ENCODE results near the gene TRERF1. TPM values are rescaled to one million over a fixed set of nuclear protein-coding genes. Genes with fewer than 3 reads are reported as not detected.

TRERF1 gene
- total and polyA plus RNA-seq, 2 experiments from 2014 or later, result 11.2 to 20.6 TPM

- DNase-seq (ENCODE audit: low spot score) (no peak), ATAC-seq (no peak)
- H3K4me3 ChIP-seq, result no peak overlapping the region
- no peak overlapping the region for H3K27ac Mint-ChIP-seq
- peaks cover 4% of the 10 kb centered on the region for H3K27me3 Mint-ChIP-seq (ENCODE audit: insufficient read depth, low read depth, poor library complexity)
- peaks cover 56% of the 10 kb centered on the region for H3K79me2 ChIP-seq (replicated peaks; ENCODE audit: insufficient read depth)
- H3K4me1 ChIP-seq (ENCODE audit: insufficient read depth), result peaks cover 33% of the 10 kb centered on the region
- no peaks in the 10 kb centered on the region for H3K9me2 ChIP-seq (ENCODE audit: insufficient read depth)
- H3K4me2 ChIP-seq, result no peak overlapping the region
- H3F3A ChIP-seq (replicated peaks; ENCODE audit: low read depth), result no peaks in the 10 kb centered on the region
- no peak overlapping the region for H3K4me3 Mint-ChIP-seq
- peaks cover 27% of the 10 kb centered on the region for H3K36me3 Mint-ChIP-seq (ENCODE audit: low read depth)
- peaks cover 36% of the 10 kb centered on the region for H3K4me1 Mint-ChIP-seq
- no peaks in the 10 kb centered on the region for H3K9me3 Mint-ChIP-seq
- H4K20me1 ChIP-seq (replicated peaks; ENCODE audit: insufficient read depth), result peaks cover 13% of the 10 kb centered on the region; the same call in 1 of the 2 replicates
- no peaks in the 10 kb centered on the region for H3K27me3 ChIP-seq (ENCODE audit: insufficient read depth)
- no peak overlapping the region for H3K27ac ChIP-seq (ENCODE audit: low read depth)
- no peak overlapping the region for H2AFZ ChIP-seq
- TF ChIP-seq POLR2AphosphoS5 (IDR thresholded peaks at IDR 0.05; ENCODE audit: low read depth) (no peak), ZNF114 (CRISPR knock-in tag; IDR thresholded peaks at IDR 0.05) (no peak), ETS1 (IDR thresholded peaks at IDR 0.05) (no peak), NANOG (IDR thresholded peaks at IDR 0.05; ENCODE audit: borderline replicate concordance) (no peak), ZNF462 (CRISPR knock-in tag; IDR thresholded peaks at IDR 0.05) (no peak), REST (IDR thresholded peaks at IDR 0.05; ENCODE audit: unreplicated experiment) (no peak), JUNB (IDR thresholded peaks at IDR 0.05; ENCODE audit: unreplicated experiment) (no peak), CTCF (conservative IDR thresholded peaks at IDR 0.05; ENCODE audit: low read depth in 2 of 2) (no peak), EZH2phosphoT487 (IDR thresholded peaks at IDR 0.05; ENCODE audit: unreplicated experiment) (no peak), ZNF331 (CRISPR knock-in tag; IDR thresholded peaks at IDR 0.05; ENCODE audit: low read depth) (no peak), STAT1 (IDR thresholded peaks at IDR 0.05; ENCODE audit: unreplicated experiment) (no peak), EZH2 (IDR thresholded peaks at IDR 0.05; ENCODE audit: low read depth, unreplicated experiment) (no peak)
- H3K36me3 ChIP-seq (ENCODE audit: insufficient read depth), result peaks cover 2% of the 10 kb centered on the region; the same call in 1 of the 2 replicates
These were observed 149.3 kb downstream of the TRERF1 start for GRCh38 chr6:42302411-42302810.

Measured in GM23338 (cell line).